T-helper 2 cell treated with Interferon-gamma antibody and Interleukin-4, amounts not matched to agents 5 μg/mL and 100 μg/mL, for 36 hours (primary cell): ENCODE measurements around the gene CAMKMT.

Source experiments
- DNase-seq: peaks from one replicate; pipeline ENCODE4 v3.0.0; 2021; ENCODE audit warnings: low spot score
- H3K27ac Mint-ChIP-seq: one replicate; pipeline ENCODE4 v1.8.0; 2021; ENCODE audit warnings: mild to moderate bottlenecking, mixed read lengths
- H3K27me3 Mint-ChIP-seq: one replicate; pipeline ENCODE4 v1.8.0; 2021; ENCODE audit warnings: low read depth, mixed read lengths
- H3K36me3 Mint-ChIP-seq: one replicate; pipeline ENCODE4 v1.8.0; 2021; ENCODE audit warnings: low read depth, mixed read lengths
- H3K4me1 Mint-ChIP-seq: one replicate; pipeline ENCODE4 v1.8.0; 2021; ENCODE audit warnings: low read depth, mixed read lengths
- H3K4me3 Mint-ChIP-seq: one replicate; pipeline ENCODE4 v1.8.0; 2022; ENCODE audit warnings: mild to moderate bottlenecking, moderate library complexity, mixed read lengths
- H3K9me3 Mint-ChIP-seq: one replicate; pipeline ENCODE4 v1.8.0; 2021; ENCODE audit warnings: mixed read lengths

CAMKMT gene

DNA sequence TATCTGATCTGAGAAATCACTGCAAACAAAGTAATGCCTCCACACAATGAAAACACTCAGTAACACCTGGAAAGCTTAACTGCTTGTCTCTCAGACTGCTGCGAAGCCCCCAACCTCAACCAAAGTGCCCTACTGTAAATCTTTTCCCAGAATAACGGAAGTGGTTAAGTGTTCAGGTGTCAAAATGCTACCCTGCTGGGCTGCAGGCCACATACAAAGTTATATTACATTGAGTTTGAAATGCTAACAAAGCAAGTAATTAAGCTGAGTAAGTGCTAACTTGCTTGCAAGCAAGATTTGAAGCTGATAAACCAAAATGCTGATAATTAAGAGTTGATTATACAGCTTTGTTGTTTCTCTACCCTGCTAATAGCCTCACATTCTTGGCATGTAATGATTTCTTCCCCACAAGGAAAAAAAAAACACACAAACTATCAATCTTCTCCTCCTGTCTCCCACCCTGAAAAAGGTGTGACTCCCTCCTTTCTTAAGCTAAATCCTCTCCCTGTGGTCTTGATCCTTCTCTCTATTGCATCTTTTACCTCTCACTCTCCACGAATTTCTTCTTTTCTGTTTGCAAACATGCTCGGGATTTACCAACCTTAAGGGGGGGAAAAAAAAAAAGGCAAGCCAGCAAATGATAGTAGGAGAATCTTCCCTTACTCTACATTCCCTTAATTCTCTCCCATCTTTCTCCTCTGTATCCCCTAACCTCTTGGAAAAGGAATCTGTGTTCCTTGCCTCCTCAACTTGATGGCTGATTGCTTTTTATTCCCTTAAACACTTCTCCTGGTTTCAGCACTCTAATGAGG lies 312.9 kb downstream of the CAMKMT start:
- no peak overlapping the region for H3K27ac Mint-ChIP-seq
- DNase-seq = no peak

DNA sequence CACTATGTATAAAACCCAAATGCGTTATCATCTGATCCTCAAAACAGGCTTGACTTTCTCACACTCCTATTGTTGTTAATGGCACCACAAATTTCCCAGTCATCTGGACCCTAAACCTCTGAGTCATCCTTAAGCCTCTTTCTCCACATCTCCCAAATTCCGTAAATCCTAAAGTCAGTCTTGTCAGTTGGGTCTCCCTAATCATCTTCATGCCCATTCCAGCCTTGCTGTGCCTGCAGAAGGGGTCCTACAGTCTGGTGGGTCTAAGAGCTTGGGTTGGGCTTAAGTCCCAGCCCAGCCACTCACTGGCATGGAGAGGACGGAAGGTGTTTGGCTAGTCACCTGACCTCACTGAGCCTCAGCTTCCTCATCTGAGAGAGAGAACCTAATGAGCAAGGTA lies 314.6 kb downstream of the CAMKMT start:
- H3K27me3 Mint-ChIP-seq = peaks cover 8% of the 10 kb centered on the region
- no peak overlapping the region for H3K4me3 Mint-ChIP-seq
- no peaks in the 10 kb centered on the region for H3K9me3 Mint-ChIP-seq
- peaks cover 3% of the 10 kb centered on the region for H3K4me1 Mint-ChIP-seq
- DNase-seq = no peak
- no peak overlapping the region for H3K27ac Mint-ChIP-seq
- H3K36me3 Mint-ChIP-seq = no peaks in the 10 kb centered on the region

More for the DNA sequence above, 312.9 kb downstream of the CAMKMT start:
- H3K9me3 Mint-ChIP-seq = no peaks in the 10 kb centered on the region
- H3K4me3 Mint-ChIP-seq = no peak overlapping the region
- no peaks in the 10 kb centered on the region for H3K36me3 Mint-ChIP-seq
- H3K27me3 Mint-ChIP-seq = peaks cover 5% of the 10 kb centered on the region
- peaks cover 3% of the 10 kb centered on the region for H3K4me1 Mint-ChIP-seq

DNA sequence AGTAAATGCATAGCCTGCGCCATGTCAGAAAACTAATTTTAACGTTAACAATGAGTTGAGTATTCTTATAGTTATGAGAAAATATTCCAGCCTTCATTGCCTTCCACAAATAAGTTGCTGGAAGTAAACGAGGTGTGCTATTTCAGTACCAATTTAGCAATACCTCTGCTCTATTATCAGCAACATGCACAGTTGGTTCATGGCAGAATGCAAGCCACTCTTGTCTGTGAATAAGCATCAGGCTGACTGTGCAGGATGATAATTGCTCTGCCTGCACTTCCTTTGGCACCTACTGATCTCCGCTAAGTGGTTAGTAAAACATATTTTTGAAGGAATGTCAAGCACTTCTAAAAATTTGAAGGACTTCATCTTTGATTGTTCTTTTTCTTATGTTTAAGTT lies 317.8 kb downstream of the CAMKMT start:
- Mint-ChIP-seq H3K27ac (no peak overlapping the region), H3K27me3 (peaks cover 10% of the 10 kb centered on the region), H3K4me3 (no peak overlapping the region), H3K4me1 (no peaks in the 10 kb centered on the region), H3K9me3 (no peaks in the 10 kb centered on the region), H3K36me3 (no peaks in the 10 kb centered on the region)
- DNase-seq = no peak

DNA sequence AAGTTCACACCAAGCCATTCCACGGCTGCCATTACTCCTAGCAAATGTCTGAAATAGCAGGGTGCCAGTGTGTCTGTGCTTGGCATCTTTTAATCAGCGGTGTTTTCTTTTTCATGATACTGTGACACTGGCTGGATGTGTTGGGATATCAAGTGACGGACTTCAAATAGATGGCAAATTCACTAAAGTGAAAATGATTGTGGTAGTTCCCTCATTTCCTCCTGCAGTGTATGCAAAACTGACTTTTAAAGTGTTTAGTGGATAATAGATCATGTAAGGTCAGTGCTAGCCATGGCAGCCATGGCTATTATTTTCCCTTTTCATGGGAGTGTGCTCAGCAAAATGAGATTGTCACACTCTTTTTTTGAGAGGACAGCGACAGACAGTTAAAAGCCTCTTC lies 318.2 kb downstream of the CAMKMT start:
- peaks cover 12% of the 10 kb centered on the region for H3K27me3 Mint-ChIP-seq
- no peaks in the 10 kb centered on the region for H3K9me3 Mint-ChIP-seq

DNA sequence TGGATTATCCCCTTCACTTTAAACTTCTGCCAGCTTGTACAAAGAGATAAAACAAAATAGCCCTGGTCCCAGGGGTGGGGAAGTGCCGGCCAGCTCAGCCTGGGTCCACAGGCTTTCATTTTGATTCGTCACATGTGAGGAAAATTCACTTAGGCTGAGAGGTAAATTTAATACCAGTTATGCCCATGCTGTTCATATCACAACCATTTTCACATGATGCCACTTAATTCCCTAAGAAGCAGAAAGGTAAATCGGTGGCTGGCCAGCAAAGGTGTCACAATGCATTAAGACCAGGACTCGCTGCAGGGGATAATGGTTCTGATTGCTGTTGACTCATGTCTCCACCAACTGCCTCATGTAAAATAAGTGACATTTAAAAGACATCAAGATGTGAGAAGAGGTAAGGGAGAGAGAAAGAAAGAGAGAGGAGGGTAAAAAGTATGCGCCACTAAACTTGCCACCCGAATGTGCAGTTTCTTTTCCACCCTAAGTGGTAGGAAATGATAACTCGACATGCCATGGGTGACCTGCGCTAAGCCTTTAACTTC lies 318.8 kb downstream of the CAMKMT start:
- H3K4me1 Mint-ChIP-seq = no peaks in the 10 kb centered on the region
- DNase-seq = no peak
- no peak overlapping the region for H3K27ac Mint-ChIP-seq
- no peaks in the 10 kb centered on the region for H3K9me3 Mint-ChIP-seq
- H3K4me3 Mint-ChIP-seq = no peak overlapping the region
- H3K27me3 Mint-ChIP-seq = peaks cover 12% of the 10 kb centered on the region
- H3K36me3 Mint-ChIP-seq = no peaks in the 10 kb centered on the region

More for the DNA sequence above, 318.2 kb downstream of the CAMKMT start:
- Mint-ChIP-seq H3K4me3 (no peak overlapping the region), H3K4me1 (no peaks in the 10 kb centered on the region), H3K36me3 (no peaks in the 10 kb centered on the region), H3K27ac (no peak overlapping the region)
- no peak for DNase-seq

DNA sequence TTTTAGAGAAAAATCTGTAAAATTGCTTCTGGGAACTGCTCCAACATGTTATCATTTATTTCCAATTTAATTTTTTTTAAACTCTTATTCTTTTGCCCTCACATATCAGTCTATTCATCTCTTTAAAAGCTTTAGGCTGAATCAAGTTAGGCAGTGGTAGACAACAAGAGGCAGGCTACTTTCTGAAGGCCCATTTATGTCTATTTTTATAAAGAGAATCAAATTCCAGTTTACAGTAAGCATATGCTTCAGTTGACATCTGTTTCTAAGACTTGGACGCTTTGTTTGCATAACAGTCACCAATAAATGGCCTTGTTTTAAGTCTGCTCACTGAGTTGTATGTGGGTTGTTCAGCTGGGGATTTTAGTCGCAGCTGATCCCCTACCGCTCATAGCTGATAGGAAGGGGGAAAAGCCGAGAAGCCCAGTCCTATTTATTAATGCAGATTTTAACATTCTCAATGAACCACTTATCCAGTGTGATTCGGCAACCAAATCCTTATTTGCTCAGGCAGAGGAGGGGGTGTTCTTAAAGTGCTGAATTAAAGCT lies 319.3 kb downstream of the CAMKMT start:
- Mint-ChIP-seq H3K36me3 (no peaks in the 10 kb centered on the region), H3K9me3 (no peaks in the 10 kb centered on the region)

DNA sequence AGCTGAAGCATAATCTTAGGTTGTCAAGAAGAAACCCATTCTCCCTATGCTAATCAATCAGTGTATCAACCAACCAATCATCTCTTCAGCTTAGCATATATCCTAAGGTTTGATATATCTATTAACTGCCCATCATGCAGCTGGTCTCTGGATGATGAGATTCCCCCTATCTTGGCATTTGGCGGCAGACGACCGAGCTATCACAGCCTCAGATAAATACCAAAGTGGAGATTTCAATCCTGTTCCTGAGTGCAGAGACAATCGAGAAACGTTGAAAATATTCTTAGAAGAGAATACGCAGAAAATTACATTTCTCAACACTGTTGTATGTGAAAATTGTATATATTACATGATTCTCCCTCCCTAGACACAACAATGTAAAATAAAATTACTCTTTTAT lies 320.7 kb downstream of the CAMKMT start:
- no peaks in the 10 kb centered on the region for H3K36me3 Mint-ChIP-seq
- H3K27me3 Mint-ChIP-seq = peaks cover 12% of the 10 kb centered on the region
- DNase-seq = no peak
- H3K4me3 Mint-ChIP-seq = no peak overlapping the region
- no peak overlapping the region for H3K27ac Mint-ChIP-seq
- H3K9me3 Mint-ChIP-seq = no peaks in the 10 kb centered on the region
- H3K4me1 Mint-ChIP-seq = no peaks in the 10 kb centered on the region

More for the DNA sequence above, 319.3 kb downstream of the CAMKMT start:
- Mint-ChIP-seq H3K4me1 (no peaks in the 10 kb centered on the region), H3K27me3 (peaks cover 12% of the 10 kb centered on the region), H3K27ac (no peak overlapping the region), H3K4me3 (no peak overlapping the region)
- no peak for DNase-seq

DNA sequence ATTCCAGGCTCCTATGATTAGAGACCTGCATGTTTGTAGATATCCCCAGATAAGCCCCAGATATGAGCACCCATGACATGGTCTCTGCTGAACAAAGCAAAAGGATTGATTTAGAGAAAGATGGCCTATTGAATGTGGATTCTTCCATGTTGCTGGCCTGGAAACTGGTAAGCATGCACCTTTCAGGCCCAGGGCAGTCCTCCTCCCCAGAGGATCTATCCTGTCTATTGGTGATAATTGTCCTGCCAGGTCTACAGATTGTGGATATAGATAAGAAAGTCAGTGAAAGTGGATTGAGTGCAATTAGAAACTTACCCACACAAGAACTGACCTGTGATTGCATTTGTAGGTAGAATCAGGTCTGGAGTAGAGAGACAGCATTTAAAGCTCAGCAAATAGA lies 322.8 kb downstream of the CAMKMT start:
- peaks cover 12% of the 10 kb centered on the region for H3K27me3 Mint-ChIP-seq
- H3K4me3 Mint-ChIP-seq = no peak overlapping the region
- H3K9me3 Mint-ChIP-seq = no peaks in the 10 kb centered on the region
- no peak overlapping the region for H3K27ac Mint-ChIP-seq
- H3K4me1 Mint-ChIP-seq = no peaks in the 10 kb centered on the region
- no peaks in the 10 kb centered on the region for H3K36me3 Mint-ChIP-seq
- DNase-seq = no peak

DNA sequence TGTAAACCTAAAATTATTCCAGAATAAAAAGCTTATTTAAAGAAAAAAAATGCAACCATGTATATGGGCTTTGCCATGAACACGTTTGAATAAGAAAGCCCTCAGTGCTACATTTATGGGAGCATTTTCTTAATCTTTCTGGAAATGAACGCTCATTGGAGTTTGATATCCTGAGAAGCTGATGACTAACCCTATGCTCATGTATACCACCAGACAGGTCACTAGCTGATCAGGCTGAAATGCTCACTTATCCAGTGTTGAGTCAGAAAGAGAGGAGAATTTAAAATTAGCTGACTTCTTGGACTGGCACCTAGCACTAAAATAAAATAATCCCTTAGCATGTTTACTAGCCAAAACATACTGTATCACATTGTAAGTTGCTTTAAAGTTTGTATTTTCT lies 324.8 kb downstream of the CAMKMT start:
- H3K36me3 Mint-ChIP-seq = no peaks in the 10 kb centered on the region
- no peak overlapping the region for H3K4me3 Mint-ChIP-seq
- no peak for DNase-seq
- no peaks in the 10 kb centered on the region for H3K9me3 Mint-ChIP-seq
- no peaks in the 10 kb centered on the region for H3K4me1 Mint-ChIP-seq
- peaks cover 9% of the 10 kb centered on the region for H3K27me3 Mint-ChIP-seq
- H3K27ac Mint-ChIP-seq = no peak overlapping the region

DNA sequence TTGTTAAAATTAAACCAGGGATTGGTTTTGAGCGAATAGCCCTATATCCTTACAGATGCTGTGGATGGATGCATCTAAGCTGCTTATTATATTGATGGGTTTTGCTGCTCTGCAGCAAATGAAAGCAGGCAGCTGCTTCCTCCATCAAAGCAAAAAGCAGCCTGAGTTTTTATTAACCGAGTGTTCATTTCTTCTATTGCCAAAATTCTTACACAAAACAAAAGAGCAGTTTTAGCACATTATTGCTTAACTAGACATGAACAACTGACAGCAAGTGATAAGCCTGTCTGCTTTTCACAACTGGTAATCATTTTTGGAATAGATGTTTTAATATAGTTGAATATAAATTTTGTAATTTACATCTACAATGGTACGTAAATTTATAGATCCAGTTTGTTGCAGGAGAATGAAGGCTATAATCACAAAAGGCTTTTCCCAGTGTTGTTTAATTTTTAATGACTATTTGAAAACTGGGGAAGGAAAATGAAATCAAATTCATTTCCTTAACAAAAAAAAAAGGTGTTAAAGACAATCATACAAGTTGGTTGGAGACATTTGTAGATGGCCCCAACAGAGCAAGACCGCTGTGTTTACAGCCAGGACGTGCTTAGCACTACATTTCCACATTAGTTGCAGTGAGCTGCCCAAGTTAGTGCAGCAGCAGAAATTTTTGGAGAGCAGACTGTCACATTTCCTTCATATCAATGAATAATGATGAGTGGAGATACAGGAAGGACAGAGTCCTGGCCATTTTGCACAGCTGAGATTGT lies 326.1 kb downstream of the CAMKMT start:
- Mint-ChIP-seq H3K9me3 (no peaks in the 10 kb centered on the region), H3K4me1 (no peaks in the 10 kb centered on the region), H3K27ac (no peak overlapping the region), H3K4me3 (no peak overlapping the region), H3K36me3 (no peaks in the 10 kb centered on the region), H3K27me3 (peaks cover 9% of the 10 kb centered on the region)
- DNase-seq = no peak

DNA sequence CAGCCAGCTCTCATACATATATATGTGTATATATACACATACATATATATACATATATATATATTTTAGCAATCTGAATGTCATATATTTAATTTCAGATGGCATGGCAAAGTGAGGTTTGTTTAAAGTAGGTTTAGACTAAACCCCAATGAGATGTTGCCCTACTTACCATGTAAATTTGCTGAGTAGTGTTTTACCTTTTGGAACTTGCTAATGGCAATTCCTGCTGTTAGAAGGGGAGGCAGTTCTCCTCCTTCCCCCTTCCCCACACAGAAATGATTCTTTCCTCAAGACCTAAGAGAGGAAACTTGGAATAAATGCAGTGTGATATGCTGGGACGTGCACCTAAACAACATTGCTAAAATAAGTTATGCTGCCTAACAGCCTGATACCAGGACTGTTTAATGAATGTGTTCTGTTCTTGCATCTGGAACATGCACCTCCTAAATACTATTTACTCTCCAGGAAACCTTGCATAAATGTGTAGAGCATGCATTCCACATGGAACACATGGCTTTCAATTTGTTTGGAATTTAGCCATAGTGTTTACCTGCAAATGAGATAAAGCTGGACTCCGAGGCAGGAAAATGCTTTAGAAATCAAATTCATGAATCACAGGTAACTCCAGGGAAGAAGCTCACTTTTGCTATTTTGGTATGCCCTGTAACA lies 326.8 kb downstream of the CAMKMT start:
- H3K9me3 Mint-ChIP-seq = no peaks in the 10 kb centered on the region
- no peaks in the 10 kb centered on the region for H3K36me3 Mint-ChIP-seq
- DNase-seq = no peak
- no peak overlapping the region for H3K27ac Mint-ChIP-seq
- H3K27me3 Mint-ChIP-seq = peaks cover 9% of the 10 kb centered on the region
- no peaks in the 10 kb centered on the region for H3K4me1 Mint-ChIP-seq
- no peak overlapping the region for H3K4me3 Mint-ChIP-seq

DNA sequence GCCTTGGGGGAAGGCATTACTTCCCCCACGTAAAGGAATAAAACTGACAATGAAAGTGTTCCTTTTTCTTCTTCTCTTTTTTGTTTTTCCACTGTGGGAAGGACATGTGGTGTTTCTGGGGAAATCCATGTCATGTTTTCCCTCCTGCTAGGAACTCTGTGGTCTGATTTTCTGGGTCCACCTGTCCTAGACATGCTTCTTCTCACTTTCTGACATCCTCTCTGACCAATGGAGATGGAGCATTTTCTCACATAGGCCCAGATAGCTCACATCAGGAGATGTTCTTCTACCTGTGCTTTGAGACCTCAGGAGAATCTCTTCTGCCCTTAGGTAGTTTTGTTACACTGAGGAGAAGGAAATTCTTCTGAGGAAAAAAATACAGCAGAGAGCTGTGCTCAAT lies 327.8 kb downstream of the CAMKMT start:
- Mint-ChIP-seq H3K4me1 (no peaks in the 10 kb centered on the region), H3K27ac (no peak overlapping the region), H3K9me3 (no peaks in the 10 kb centered on the region), H3K4me3 (no peak overlapping the region), H3K27me3 (peaks cover 3% of the 10 kb centered on the region), H3K36me3 (no peaks in the 10 kb centered on the region)
- no peak for DNase-seq

DNA sequence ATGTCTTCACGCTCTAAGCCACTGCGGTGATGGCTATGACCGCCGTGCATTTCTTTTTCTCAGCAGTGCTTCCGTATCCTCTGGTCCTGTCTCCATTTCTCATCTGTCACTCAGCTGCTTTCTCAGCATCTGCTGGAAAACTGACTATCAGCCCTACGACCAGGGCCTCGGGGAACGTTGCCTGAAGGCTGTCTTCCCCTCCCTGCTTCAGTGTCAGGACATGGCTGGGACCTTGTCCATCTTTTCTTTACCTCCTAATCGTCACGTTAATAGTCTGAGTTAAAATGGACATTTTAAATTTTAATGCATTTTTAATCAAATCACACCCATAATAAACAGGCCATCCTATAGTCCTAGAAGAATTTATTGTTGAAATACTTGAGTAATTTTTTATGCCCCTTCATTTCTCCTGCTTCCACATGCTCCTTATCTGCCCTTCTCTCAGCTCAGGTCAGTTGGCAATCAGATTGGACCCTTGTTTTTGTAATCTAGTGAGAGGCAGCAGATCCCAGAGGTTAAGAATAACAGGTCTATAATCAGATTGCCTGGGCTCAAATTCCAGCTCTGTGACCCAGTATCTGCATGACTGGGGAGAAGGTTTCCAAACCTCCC lies 329.5 kb downstream of the CAMKMT start:
- DNase-seq = no peak
- Mint-ChIP-seq H3K27ac (no peak overlapping the region), H3K27me3 (no peaks in the 10 kb centered on the region), H3K4me1 (no peaks in the 10 kb centered on the region), H3K9me3 (no peaks in the 10 kb centered on the region), H3K4me3 (no peak overlapping the region), H3K36me3 (no peaks in the 10 kb centered on the region)
